ENCODE data around the gene AP1S1. TPM values are rescaled to one million over a fixed set of nuclear protein-coding genes. Genes with fewer than 3 reads are reported as not detected.

AP1S1 gene
- total and polyA plus RNA-seq, 9 of the 15 experiments (the other 6 are each of a cell fraction or from before 2014, with no cell fraction given), result 4.4 to 149 (median 89.4) TPM

- FAIRE-seq (no peak), ATAC-seq (no peak), DNase-seq (ENCODE audit: extremely low read depth in 1 of 4, low spot score in 3 of 4) (no peak)
- Histone ChIP-seq H3K9me1 (ENCODE audit: control insufficient read depth, insufficient read depth, low read length) (no peaks in the 10 kb centered on the region), H3K27me3 (ENCODE audit: control insufficient read depth in 2 of 2, insufficient read depth in 2 of 2, low read length in 2 of 2) (no peaks in the 10 kb centered on the region; a peak in 2 of 5 replicates), H2AFZ (ENCODE audit: low read depth, low read length) (no peak overlapping the region), H3K9ac (ENCODE audit: insufficient read depth in 1 of 2, low read depth in 2 of 2, low read length in 2 of 2) (no peak overlapping the region), H3K4me3 (no peak overlapping the region), H3K79me2 (ENCODE audit: control insufficient read depth, insufficient read depth, low read length) (peaks cover 12% of the 10 kb centered on the region), H3K36me3 (ENCODE audit: control insufficient read depth, insufficient read depth, low read length) (peaks cover 7% of the 10 kb centered on the region; the same call in 1 of the 3 replicates), H3K9me3 (replicated peaks; ENCODE audit: control insufficient read depth, insufficient read depth, low read depth, low read length) (no peaks in the 10 kb centered on the region), H3K27ac (ENCODE audit: extremely low read depth, low read depth, low read length) (no peak overlapping the region), H4K20me1 (replicated peaks; ENCODE audit: control insufficient read depth, insufficient read depth, low read length) (no peaks in the 10 kb centered on the region), H3K4me2 (ENCODE audit: insufficient read depth, low read length) (no peak overlapping the region), H3K4me1 (replicated peaks in 1 of 2; ENCODE audit: control insufficient read depth in 2 of 2, insufficient read depth in 2 of 2, low read length in 2 of 2) (peaks cover 19 to 28% of the 10 kb centered on the region in 2 experiments)
- 33% methylated on average over 2 of the region's 2 CpGs for WGBS (ENCODE audit: insufficient coverage, low coverage, missing lambda C conversion rate)
- BruUV-seq (replicated peaks), result no TSS peak
- CTCF ChIA-PET (ENCODE audit: low intra/inter-chr PET ratio), result no interaction called here
- POLR2A ChIA-PET, result interaction anchor here (0.6 to 0.7 kb wide), 2 partner anchors 10 to 31 kb away, joined by 3 read pairs; no protein-coding TSS in a partner anchor
- in situ Hi-C loops (cut with MboI) (no loop called here), intact Hi-C loops (cut with micrococcal nuclease) (no loop called here)
- TF ChIP-seq ZNF311 (CRISPR knock-in tag; IDR thresholded peaks at IDR 0.05) (0 out of 2 replicates have a peak, but pooled peaks have one; percentile 13), CEBPZ (IDR thresholded peaks at IDR 0.05; ENCODE audit: borderline replicate concordance, low read depth, low read length) (no peak), NR2C1 (IDR thresholded peaks at IDR 0.05) (no peak), NR2C1 (tag; IDR thresholded peaks at IDR 0.05) (peak; percentile 64), SIX5 (IDR thresholded peaks at IDR 0.05; ENCODE audit: borderline replicate concordance in 1 of 2, insufficient read depth in 1 of 2, low read depth in 1 of 2, low read length in 2 of 2) (no peak), ZNF449 (CRISPR knock-in tag; IDR thresholded peaks at IDR 0.05) (peak; percentile 65; the same call in 1 of the 2 replicates), PTRF (tag; IDR thresholded peaks at IDR 0.05) (peak; percentile 9; the same call in 1 of the 2 replicates), HNRNPUL1 (IDR thresholded peaks at IDR 0.05; ENCODE audit: low read length) (no peak), DDX20 (tag; IDR thresholded peaks at IDR 0.05; ENCODE audit: low read depth) (peak; percentile 69; the same call in 1 of the 2 replicates), ESRRB (CRISPR knock-in tag; IDR thresholded peaks at IDR 0.05; ENCODE audit: borderline replicate concordance) (no peak), HDAC8 (tag; IDR thresholded peaks at IDR 0.05) (0 out of 2 replicates have a peak, but pooled peaks have one; percentile 45), ZNF699 (CRISPR knock-in tag; IDR thresholded peaks at IDR 0.05; ENCODE audit: insufficient replicate concordance) (no peak), ZNF197 (CRISPR knock-in tag; IDR thresholded peaks at IDR 0.05; ENCODE audit: low read depth) (peak; percentile 73; the same call in 1 of the 2 replicates), HDAC3 (IDR thresholded peaks at IDR 0.05; ENCODE audit: borderline replicate concordance, partially characterized antibody) (no peak), TCF3 (CRISPR knock-in tag; IDR thresholded peaks at IDR 0.05) (no peak), NR3C1 (CRISPR knock-in tag; IDR thresholded peaks at IDR 0.05) (no peak), ZNF444 (CRISPR knock-in tag; IDR thresholded peaks at IDR 0.05) (no peak)
Measured at GRCh38 chr7:101151908-101152651, 2.2 kb upstream of the AP1S1 start.
